ENCODE results near the gene ATP23. TPM values are rescaled to one million over a fixed set of nuclear protein-coding genes. Genes with fewer than 3 reads are reported as not detected.

The ATP23 gene
- total RNA-seq, 1 donor from 2014 or later: 8.0 TPM

Other genes with a start within 250 kb of the ATP23 start
- gene OS9, start 247.4 kb upstream of the ATP23 start, total RNA-seq: 123 and 135 TPM in 2 replicates
- 3.9 and 4.1 TPM in 2 replicates for gene AGAP2, start 202.8 kb upstream of the ATP23 start, total RNA-seq
- gene TSPAN31, start 196.5 kb upstream of the ATP23 start, total RNA-seq: 23.5 and 26.9 TPM in 2 replicates
- gene CDK4, start 189.3 kb upstream of the ATP23 start, total RNA-seq: 332 and 333 TPM in 2 replicates
- gene MARCHF9, start 186.5 kb upstream of the ATP23 start, total RNA-seq: 16.7 and 18.8 TPM in 2 replicates
- gene CYP27B1, start 174.5 kb upstream of the ATP23 start, total RNA-seq: 3.2 and 4.2 TPM in 2 replicates
- gene METTL1, start 169.5 kb upstream of the ATP23 start, total RNA-seq: 37.8 and 40.5 TPM in 2 replicates
- gene EEF1AKMT3, start 169.0 kb upstream of the ATP23 start, total RNA-seq: 4.5 and 5.6 TPM in 2 replicates
- 31.7 and 32.3 TPM in 2 replicates for gene TSFM, start 158.8 kb upstream of the ATP23 start, total RNA-seq
- gene AVIL, start 122.8 kb upstream of the ATP23 start, total RNA-seq: 1.6 and 1.7 TPM in 2 replicates
- 83.2 and 83.4 TPM in 2 replicates for gene CTDSP2, start 94.8 kb upstream of the ATP23 start, total RNA-seq

Data from neural crest cell (in vitro differentiated cells).